Astrocyte (in vitro differentiated cells and primary cell): Measurements from ENCODE around the gene GBF1.

Experiments used
- CTCF ChIP-seq: IDR thresholded peaks from 2 replicates; pipeline ENCODE4 v1.5.1; 2011; ENCODE audit warnings: low read depth, mild to moderate bottlenecking, inconsistent platforms, low read length, moderate library complexity; ENCODE audit not compliant: insufficient read depth
- EZH2 ChIP-seq: IDR thresholded peaks from 2 replicates; pipeline ENCODE4 v1.6.1; 2012; ENCODE audit warnings: mild to moderate bottlenecking, low read length, inconsistent platforms; ENCODE audit not compliant: insufficient read depth

GRCh38 chr10:102297101-102297500 lies 51.8 kb downstream of the GBF1 start:
- TF ChIP-seq CTCF (no peak), EZH2 (no peak)
